ENCODE results near the gene DDO.

DNA sequence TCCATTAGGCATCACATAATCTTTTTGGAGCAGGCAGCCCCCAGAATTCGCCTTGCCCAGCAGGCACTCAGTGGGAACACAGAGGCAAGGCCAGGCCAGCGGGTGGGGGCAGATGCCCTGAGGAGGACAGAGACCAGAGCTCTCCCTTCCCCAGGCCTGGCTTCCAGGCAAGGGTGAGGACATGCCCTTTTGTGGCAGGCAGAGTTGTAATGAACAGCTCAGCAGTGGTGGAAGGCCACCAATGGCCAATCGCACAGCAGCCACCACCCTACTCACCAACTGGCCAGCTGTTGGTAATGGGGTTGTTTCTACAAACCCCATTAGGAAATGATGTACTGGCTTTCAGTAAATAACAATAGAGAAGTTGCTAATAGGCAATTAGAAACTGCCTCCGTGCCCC is 15.4 kb upstream of the DDO start:
- no peak for TF ChIP-seq EP300 (conservative IDR thresholded peaks at IDR 0.05; ENCODE audit: poor library complexity, severe bottlenecking)
- TF ChIP-seq POLR2AphosphoS5 (IDR thresholded peaks at IDR 0.05) = no peak
- TF ChIP-seq, protein P1, sequence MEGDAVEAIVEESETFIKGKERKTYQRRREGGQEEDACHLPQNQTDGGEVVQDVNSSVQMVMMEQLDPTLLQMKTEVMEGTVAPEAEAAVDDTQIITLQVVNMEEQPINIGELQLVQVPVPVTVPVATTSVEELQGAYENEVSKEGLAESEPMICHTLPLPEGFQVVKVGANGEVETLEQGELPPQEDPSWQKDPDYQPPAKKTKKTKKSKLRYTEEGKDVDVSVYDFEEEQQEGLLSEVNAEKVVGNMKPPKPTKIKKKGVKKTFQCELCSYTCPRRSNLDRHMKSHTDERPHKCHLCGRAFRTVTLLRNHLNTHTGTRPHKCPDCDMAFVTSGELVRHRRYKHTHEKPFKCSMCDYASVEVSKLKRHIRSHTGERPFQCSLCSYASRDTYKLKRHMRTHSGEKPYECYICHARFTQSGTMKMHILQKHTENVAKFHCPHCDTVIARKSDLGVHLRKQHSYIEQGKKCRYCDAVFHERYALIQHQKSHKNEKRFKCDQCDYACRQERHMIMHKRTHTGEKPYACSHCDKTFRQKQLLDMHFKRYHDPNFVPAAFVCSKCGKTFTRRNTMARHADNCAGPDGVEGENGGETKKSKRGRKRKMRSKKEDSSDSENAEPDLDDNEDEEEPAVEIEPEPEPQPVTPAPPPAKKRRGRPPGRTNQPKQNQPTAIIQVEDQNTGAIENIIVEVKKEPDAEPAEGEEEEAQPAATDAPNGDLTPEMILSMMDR (IDR thresholded peaks at IDR 0.05; ENCODE audit: poor library complexity, severe bottlenecking) = no peak
- TF ChIP-seq, protein P2, sequence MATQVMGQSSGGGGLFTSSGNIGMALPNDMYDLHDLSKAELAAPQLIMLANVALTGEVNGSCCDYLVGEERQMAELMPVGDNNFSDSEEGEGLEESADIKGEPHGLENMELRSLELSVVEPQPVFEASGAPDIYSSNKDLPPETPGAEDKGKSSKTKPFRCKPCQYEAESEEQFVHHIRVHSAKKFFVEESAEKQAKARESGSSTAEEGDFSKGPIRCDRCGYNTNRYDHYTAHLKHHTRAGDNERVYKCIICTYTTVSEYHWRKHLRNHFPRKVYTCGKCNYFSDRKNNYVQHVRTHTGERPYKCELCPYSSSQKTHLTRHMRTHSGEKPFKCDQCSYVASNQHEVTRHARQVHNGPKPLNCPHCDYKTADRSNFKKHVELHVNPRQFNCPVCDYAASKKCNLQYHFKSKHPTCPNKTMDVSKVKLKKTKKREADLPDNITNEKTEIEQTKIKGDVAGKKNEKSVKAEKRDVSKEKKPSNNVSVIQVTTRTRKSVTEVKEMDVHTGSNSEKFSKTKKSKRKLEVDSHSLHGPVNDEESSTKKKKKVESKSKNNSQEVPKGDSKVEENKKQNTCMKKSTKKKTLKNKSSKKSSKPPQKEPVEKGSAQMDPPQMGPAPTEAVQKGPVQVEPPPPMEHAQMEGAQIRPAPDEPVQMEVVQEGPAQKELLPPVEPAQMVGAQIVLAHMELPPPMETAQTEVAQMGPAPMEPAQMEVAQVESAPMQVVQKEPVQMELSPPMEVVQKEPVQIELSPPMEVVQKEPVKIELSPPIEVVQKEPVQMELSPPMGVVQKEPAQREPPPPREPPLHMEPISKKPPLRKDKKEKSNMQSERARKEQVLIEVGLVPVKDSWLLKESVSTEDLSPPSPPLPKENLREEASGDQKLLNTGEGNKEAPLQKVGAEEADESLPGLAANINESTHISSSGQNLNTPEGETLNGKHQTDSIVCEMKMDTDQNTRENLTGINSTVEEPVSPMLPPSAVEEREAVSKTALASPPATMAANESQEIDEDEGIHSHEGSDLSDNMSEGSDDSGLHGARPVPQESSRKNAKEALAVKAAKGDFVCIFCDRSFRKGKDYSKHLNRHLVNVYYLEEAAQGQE (IDR thresholded peaks at IDR 0.05; ENCODE audit: borderline replicate concordance) = no peak
- no peak for TF ChIP-seq EZH2 (IDR thresholded peaks at IDR 0.05; ENCODE audit: borderline replicate concordance, insufficient read depth, low read length, poor library complexity, severe bottlenecking)
- no peak for TF ChIP-seq RAD21 (conservative IDR thresholded peaks at IDR 0.05)
- TF ChIP-seq TAF1 (IDR thresholded peaks at IDR 0.05; ENCODE audit: low read depth) = no peak
- no peak for TF ChIP-seq MXI1 (conservative IDR thresholded peaks at IDR 0.05; ENCODE audit: poor library complexity, severe bottlenecking)

Data from neural cell (in vitro differentiated cells).